Measurements from ENCODE around the gene RABGAP1L. TPM values are rescaled to one million over a fixed set of nuclear protein-coding genes. Genes with fewer than 3 reads are reported as not detected.

Gene RABGAP1L
- total RNA-seq, 2 experiments from 2014 or later: 59.8 to 67.6 TPM

DNA sequence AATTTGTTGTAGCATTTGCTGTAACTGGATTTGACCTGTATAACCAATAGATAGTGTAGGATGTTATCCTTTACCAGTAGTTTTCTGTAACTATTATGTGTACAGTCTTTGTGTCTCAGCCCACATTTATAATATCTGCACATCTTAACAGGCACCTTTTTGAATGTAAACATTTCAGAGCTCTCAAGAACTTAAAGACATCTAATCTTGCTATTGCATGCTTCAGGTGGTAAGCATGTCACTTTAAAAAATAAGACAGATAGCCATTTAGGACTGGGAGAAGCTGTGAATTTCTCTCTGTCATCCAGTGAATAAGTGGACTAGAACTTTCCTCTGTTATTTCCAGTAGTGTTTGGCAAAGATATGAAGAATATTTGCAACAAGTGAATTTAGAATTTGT lies 265.8 kb downstream of the RABGAP1L start:
- Mint-ChIP-seq H3K27ac (no peak overlapping the region), H3K9me3 (no peaks in the 10 kb centered on the region), H3K4me3 (no peak overlapping the region), H3K27me3 (no peaks in the 10 kb centered on the region), H3K4me1 (ENCODE audit: low read depth) (no peaks in the 10 kb centered on the region), H3K36me3 (ENCODE audit: low read depth) (no peaks in the 10 kb centered on the region)
- intact Hi-C loops (cut with DNase I, micrococcal nuclease): no loop called here
- DNase-seq (no peak), ATAC-seq (ENCODE audit: poor library complexity) (no peak)
- no peak overlapping the region for H3K27ac ChIP-seq (ENCODE audit: low read depth in 1 of 2, low read length in 2 of 2)
- CTCF ChIA-PET: no interaction called here
- POLR2A ChIA-PET: no interaction called here
- H3K9me3 ChIP-seq (ENCODE audit: control insufficient read depth in 1 of 2, insufficient read depth in 1 of 2, low read length in 2 of 2): no peaks in the 10 kb centered on the region
- no peaks in the 10 kb centered on the region for H3K27me3 ChIP-seq (ENCODE audit: control insufficient read depth in 1 of 2, insufficient read depth in 2 of 2, low read length in 2 of 2)
- TF ChIP-seq, protein P1, sequence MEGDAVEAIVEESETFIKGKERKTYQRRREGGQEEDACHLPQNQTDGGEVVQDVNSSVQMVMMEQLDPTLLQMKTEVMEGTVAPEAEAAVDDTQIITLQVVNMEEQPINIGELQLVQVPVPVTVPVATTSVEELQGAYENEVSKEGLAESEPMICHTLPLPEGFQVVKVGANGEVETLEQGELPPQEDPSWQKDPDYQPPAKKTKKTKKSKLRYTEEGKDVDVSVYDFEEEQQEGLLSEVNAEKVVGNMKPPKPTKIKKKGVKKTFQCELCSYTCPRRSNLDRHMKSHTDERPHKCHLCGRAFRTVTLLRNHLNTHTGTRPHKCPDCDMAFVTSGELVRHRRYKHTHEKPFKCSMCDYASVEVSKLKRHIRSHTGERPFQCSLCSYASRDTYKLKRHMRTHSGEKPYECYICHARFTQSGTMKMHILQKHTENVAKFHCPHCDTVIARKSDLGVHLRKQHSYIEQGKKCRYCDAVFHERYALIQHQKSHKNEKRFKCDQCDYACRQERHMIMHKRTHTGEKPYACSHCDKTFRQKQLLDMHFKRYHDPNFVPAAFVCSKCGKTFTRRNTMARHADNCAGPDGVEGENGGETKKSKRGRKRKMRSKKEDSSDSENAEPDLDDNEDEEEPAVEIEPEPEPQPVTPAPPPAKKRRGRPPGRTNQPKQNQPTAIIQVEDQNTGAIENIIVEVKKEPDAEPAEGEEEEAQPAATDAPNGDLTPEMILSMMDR (IDR thresholded peaks at IDR 0.05): no peak
- H3K4me1 ChIP-seq (ENCODE audit: insufficient read depth, low read length): no peaks in the 10 kb centered on the region
- H3K4me3 ChIP-seq (ENCODE audit: low read length): no peak overlapping the region
- no peaks in the 10 kb centered on the region for H3K36me3 ChIP-seq (ENCODE audit: insufficient read depth, low read length)

DNA sequence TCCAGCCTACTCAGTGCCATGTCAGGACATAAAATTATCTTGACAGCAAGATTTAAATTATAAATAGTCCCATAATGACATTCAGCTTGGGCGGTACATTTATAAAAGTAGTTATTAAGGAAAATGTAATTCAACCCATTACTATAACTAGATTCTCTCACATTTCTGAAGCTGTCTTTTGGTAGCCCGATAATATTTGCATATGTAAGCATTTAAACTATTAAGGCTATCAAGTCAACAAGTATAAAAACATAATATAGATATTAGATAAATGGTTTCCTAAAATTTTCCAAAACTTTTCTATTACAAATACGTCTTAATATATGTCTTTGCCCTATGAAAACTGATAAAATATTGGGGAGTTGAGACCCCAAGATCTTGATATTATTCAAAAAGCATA lies 266.8 kb downstream of the RABGAP1L start:
- H3K27ac ChIP-seq (ENCODE audit: low read depth in 1 of 2, low read length in 2 of 2): no peak overlapping the region
- Mint-ChIP-seq H3K27me3 (no peaks in the 10 kb centered on the region), H3K27ac (no peak overlapping the region), H3K4me1 (ENCODE audit: low read depth) (no peaks in the 10 kb centered on the region), H3K9me3 (no peaks in the 10 kb centered on the region), H3K36me3 (ENCODE audit: low read depth) (no peaks in the 10 kb centered on the region), H3K4me3 (no peak overlapping the region)
- TF ChIP-seq, protein P1 (IDR thresholded peaks at IDR 0.05): no peak
- ChIA-PET POLR2A (no interaction called here), CTCF (no interaction called here)
- H3K4me1 ChIP-seq (ENCODE audit: insufficient read depth, low read length): no peaks in the 10 kb centered on the region
- H3K9me3 ChIP-seq (ENCODE audit: control insufficient read depth in 1 of 2, insufficient read depth in 1 of 2, low read length in 2 of 2): no peaks in the 10 kb centered on the region
- intact Hi-C loops (cut with DNase I, micrococcal nuclease): no loop called here
- no peak overlapping the region for H3K4me3 ChIP-seq (ENCODE audit: low read length)
- ATAC-seq (ENCODE audit: poor library complexity): no peak
- no peaks in the 10 kb centered on the region for H3K36me3 ChIP-seq (ENCODE audit: insufficient read depth, low read length)
- DNase-seq: no peak
- no peaks in the 10 kb centered on the region for H3K27me3 ChIP-seq (ENCODE audit: control insufficient read depth in 1 of 2, insufficient read depth in 2 of 2, low read length in 2 of 2)

DNA sequence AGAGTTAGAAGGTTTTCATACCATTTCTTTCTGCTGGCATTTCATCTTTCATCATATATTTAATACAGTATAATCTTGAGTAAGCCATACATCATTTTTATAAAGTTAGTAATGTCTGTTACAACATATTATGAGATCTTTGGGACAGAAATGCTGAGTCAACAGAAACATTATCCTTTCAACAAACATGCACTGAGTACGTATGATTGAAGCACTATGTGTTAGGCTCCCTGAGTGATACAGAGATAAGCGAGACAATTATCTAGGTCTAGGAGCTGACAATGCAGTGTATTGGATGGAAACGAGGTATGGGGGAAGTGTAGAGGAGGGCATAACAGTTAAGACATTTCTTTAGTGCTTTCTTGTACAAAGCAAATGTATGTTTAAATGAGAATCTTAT lies 268.7 kb downstream of the RABGAP1L start:
- Mint-ChIP-seq H3K9me3 (no peaks in the 10 kb centered on the region), H3K36me3 (ENCODE audit: low read depth) (no peaks in the 10 kb centered on the region), H3K4me3 (no peak overlapping the region), H3K27me3 (no peaks in the 10 kb centered on the region), H3K27ac (no peak overlapping the region), H3K4me1 (ENCODE audit: low read depth) (no peaks in the 10 kb centered on the region)
- TF ChIP-seq, protein P1 (IDR thresholded peaks at IDR 0.05): no peak
- ChIA-PET POLR2A (no interaction called here), CTCF (no interaction called here)
- Histone ChIP-seq H3K4me3 (ENCODE audit: low read length) (no peak overlapping the region), H3K4me1 (ENCODE audit: insufficient read depth, low read length) (no peaks in the 10 kb centered on the region), H3K36me3 (ENCODE audit: insufficient read depth, low read length) (no peaks in the 10 kb centered on the region), H3K27me3 (ENCODE audit: control insufficient read depth in 1 of 2, insufficient read depth in 2 of 2, low read length in 2 of 2) (no peaks in the 10 kb centered on the region), H3K27ac (ENCODE audit: low read depth in 1 of 2, low read length in 2 of 2) (no peak overlapping the region), H3K9me3 (ENCODE audit: control insufficient read depth in 1 of 2, insufficient read depth in 1 of 2, low read length in 2 of 2) (no peaks in the 10 kb centered on the region)
- no peak for ATAC-seq (ENCODE audit: poor library complexity)
- intact Hi-C loops (cut with DNase I, micrococcal nuclease): no loop called here
- DNase-seq: no peak

Data from CD4-positive, alpha-beta T cell (primary cell).